KOPT-K1 (cell line): ENCODE results near the gene ARHGAP42.
"Not testable (repeated sequence)": the region's sequence is repeated elsewhere in the genome, so short reads cannot be mapped to it uniquely, and the experiment has no call there.

Experiments used
- H3K27ac ChIP-seq: fragments of 200-600 bp; sonication (generic); 2 replicates; pipeline ENCODE4 v1.5.1; 2016; ENCODE audit warnings: antibody characterized with exemption, mild to moderate bottlenecking, low read depth, low read length; ENCODE audit not compliant: poor library complexity, severe bottlenecking
- H3K36me3 ChIP-seq: fragments of 200-600 bp; sonication (generic); 2 replicates; pipeline ENCODE4 v1.5.1; 2017; ENCODE audit warnings: antibody characterized with exemption, mild to moderate bottlenecking, low read length, moderate library complexity; ENCODE audit not compliant: insufficient read depth
- H3K9me3 ChIP-seq: fragments of 200-600 bp; sonication (generic); 2 replicates; pipeline ENCODE4 v1.5.1; 2017; ENCODE audit warnings: antibody characterized with exemption, low read length, mild to moderate bottlenecking; ENCODE audit not compliant: insufficient read depth, poor library complexity, severe bottlenecking

Gene ARHGAP42

GRCh38 chr11:100882957-100883356 lies 195.9 kb downstream of the ARHGAP42 start:
- Histone ChIP-seq H3K36me3 (no peaks in the 10 kb centered on the region), H3K9me3 (no peaks in the 10 kb centered on the region), H3K27ac (no peak overlapping the region)

DNA sequence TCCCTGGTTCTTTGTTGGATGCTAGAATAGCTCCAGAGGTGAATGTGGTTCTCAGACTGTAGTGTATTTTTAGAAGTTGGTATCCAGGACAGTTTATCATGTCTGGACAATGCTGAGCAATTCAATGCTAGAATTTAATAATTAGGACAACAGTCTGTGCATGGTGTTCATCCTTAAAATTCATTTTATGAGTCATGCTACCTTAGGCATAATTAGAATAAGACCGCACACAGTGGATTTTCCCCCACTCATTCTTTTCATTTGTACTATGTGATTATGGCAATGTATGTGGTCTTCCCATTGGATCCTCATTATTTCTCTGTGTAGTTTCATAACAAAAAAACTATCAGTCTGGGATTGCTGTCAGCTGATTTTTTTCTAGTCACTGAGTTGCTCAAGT lies 196.7 kb downstream of the ARHGAP42 start:
- no peaks in the 10 kb centered on the region for H3K9me3 ChIP-seq

GRCh38 chr11:100887659-100888058 lies 200.6 kb downstream of the ARHGAP42 start:
- Histone ChIP-seq H3K36me3 (no peaks in the 10 kb centered on the region), H3K9me3 (no peaks in the 10 kb centered on the region)

More for the DNA sequence above, 196.7 kb downstream of the ARHGAP42 start:
- Histone ChIP-seq H3K27ac (no peak overlapping the region), H3K36me3 (no peaks in the 10 kb centered on the region)

GRCh38 chr11:100888836-100889235 lies 201.7 kb downstream of the ARHGAP42 start:
- H3K36me3 ChIP-seq: no peaks in the 10 kb centered on the region
- H3K9me3 ChIP-seq: no peaks in the 10 kb centered on the region
- H3K27ac ChIP-seq: no peak overlapping the region

More at GRCh38 chr11:100887659-100888058, 200.6 kb downstream of the ARHGAP42 start:
- no peak overlapping the region for H3K27ac ChIP-seq

DNA sequence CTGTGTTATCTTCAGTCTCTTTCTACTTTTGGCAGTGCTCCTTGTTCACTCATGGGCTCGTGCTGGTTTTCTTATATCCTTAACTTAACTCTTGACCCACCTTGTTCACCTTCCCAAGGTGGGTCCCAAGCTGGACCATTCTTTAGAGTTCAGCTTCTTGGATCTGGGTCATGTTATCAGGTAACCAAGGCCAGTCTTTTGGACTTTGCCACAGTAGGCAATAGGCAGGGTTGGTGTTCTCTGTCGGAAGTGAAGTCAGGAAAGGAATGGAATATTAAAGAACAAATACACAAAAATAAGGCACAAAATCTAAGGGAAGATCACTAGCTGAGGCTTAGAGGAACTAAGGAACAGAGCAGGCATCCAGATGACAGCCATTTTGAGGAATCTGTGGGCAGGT lies 202.7 kb downstream of the ARHGAP42 start:
- H3K9me3 ChIP-seq: no peaks in the 10 kb centered on the region
- H3K27ac ChIP-seq: no peak overlapping the region
- no peaks in the 10 kb centered on the region for H3K36me3 ChIP-seq

DNA sequence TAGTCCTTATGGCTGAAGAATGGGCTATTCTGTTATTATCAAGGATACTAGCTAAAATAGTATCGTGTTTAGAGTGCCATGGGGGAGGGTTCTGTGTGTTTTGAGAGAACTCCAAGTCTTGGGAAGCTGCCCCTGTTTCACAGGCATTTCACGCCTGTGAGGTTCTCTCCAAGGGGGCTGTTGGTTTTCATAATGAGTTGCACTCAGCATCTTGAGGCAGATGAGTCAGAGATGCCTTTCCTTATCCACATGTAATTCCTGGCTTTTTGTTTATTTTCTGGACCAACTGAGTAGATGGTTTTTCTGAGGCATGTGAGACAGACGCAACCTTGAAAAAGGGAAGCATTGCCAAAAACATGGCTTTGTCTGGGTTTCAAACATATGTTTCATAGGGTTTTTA lies 203.7 kb downstream of the ARHGAP42 start:
- Histone ChIP-seq H3K27ac (no peak overlapping the region), H3K9me3 (no peaks in the 10 kb centered on the region)

DNA sequence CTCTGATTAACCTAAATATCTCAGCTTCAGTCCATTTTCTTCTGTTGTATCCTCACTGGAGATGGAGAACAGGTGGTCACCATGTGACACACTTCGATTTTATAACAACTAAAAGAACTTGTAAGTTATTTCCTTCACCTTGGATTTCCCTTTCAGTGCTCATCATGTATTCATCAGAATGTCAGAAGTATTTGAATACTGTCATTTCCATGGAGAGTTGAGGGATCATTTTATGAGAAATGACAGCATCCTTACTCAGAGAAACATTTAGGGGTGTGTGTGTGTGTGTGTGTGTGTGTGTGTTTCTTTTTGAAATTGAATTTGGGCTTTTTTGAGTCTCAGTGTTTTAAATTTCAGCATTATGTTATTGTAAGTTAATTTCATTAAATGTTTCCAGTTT lies 205.8 kb downstream of the ARHGAP42 start:
- no peaks in the 10 kb centered on the region for H3K9me3 ChIP-seq
- H3K27ac ChIP-seq: no peak overlapping the region
- H3K36me3 ChIP-seq: no peaks in the 10 kb centered on the region

More for the DNA sequence above, 203.7 kb downstream of the ARHGAP42 start:
- H3K36me3 ChIP-seq: no peaks in the 10 kb centered on the region

DNA sequence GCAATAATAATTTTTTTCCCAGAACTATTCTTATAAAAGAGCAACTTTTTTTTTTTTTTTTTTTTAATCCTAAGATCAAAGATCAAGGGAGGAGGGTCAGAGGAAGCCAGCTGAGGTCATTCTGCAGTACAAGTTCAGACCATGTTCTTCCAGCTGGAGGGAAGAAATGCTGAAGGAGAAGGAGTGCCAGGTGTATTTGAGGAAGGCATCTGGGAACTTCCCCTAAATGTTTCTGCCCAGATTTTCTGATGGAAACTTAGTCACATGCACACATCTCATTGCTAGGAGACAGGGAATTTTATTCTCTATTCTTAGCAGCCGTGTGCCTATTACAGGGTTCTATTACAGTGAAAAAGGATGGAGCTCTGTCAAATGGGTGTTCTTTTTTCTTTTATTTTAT lies 208.4 kb downstream of the ARHGAP42 start:
- Histone ChIP-seq H3K36me3 (no peaks in the 10 kb centered on the region), H3K27ac (no peak overlapping the region), H3K9me3 (no peaks in the 10 kb centered on the region)

DNA sequence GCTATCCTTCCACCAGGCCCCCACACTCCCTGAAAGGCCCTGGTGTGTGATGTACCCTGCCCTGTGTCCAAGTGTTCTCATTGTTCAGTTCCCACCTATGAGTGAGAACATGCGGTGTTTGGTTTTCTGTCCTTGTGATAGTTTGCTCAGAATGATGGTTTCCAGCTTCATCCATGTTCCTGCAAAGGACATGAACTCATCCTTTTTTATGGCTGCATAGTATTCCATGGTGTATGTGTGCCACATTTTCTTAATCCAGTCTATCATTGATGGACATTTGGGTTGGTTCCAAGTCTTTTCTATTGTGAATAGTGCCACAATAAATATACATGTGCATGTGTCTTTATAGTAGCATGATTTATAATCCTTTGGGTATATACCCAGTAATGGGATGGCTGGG lies 208.9 kb downstream of the ARHGAP42 start:
- not testable (repeated sequence) for H3K36me3 ChIP-seq, H3K27ac ChIP-seq, H3K9me3 ChIP-seq

DNA sequence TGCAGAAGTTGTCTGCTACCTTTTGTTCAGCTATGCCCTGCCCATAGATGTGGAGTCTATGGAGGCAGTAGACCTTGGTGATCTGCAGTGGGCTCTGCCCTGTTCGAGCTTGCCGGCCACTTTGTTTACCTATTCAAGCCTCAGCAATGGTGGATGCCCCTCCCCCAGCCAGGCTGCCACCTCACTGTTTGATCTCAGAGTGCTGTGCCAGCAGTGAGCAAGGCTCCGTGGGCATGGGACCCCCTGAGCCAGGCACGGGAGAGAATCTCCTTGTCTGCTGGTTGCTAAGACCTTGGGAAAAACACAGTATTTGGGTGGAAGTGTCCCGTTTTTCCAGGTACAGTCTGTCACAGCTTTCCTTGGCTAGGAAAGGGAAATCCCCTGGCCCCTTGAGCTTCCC lies 214.4 kb downstream of the ARHGAP42 start:
- H3K36me3 ChIP-seq, H3K9me3 ChIP-seq, H3K27ac ChIP-seq: not testable (repeated sequence)

DNA sequence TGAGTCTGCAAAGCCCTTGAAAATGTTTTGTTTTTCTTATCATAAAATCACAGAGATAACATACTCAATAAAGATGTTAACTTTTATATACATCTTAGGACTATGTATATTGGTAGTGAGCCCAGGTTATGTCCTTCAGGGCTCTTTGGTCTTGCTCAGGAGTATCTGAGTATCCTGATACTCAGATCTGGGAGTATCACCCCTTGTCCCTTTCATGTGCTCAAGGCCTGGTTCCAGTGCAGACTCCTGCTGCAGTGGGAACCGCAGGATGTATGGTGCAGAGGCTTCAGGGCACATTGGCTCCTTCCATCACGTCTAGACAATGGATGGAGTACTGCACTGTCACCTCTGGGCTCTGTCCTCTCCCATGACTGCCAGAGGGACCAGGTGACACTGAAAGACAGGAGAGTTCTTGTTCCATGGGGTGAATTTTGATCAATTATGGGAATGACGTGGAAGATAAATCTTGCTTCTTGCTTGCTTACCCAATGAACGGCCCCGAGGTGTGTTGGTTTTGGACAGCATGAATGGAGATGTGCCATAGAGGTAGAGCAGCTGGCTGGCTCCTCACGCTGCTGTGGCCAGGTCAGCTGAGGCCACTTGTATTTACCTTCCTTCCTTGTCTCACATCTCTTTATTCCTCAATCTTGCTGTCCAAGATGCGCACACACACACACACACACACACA lies 215.5 kb downstream of the ARHGAP42 start:
- Histone ChIP-seq H3K9me3 (no peaks in the 10 kb centered on the region), H3K27ac (no peak overlapping the region)

DNA sequence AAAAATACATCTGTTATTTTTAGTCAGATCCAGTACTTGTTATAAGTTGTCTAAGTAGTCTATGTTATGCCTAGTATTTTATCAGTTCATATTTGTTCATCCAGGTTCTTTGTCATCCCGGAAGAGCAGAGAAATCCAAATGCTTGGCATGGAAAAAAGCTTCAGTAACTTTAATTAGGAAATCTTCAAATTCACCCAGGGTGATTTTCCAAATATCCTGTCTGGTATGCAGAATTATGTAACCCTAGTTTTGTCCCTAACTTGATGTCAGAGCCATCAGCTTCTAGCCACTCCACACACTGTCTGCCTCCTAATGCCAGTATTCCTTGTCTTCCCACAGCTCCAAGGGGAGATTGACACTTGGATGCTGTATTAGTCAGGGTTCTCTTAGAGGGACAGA lies 216.2 kb downstream of the ARHGAP42 start:
- no peaks in the 10 kb centered on the region for H3K36me3 ChIP-seq
- no peaks in the 10 kb centered on the region for H3K9me3 ChIP-seq
- no peak overlapping the region for H3K27ac ChIP-seq

More for the DNA sequence above, 215.5 kb downstream of the ARHGAP42 start:
- no peaks in the 10 kb centered on the region for H3K36me3 ChIP-seq

DNA sequence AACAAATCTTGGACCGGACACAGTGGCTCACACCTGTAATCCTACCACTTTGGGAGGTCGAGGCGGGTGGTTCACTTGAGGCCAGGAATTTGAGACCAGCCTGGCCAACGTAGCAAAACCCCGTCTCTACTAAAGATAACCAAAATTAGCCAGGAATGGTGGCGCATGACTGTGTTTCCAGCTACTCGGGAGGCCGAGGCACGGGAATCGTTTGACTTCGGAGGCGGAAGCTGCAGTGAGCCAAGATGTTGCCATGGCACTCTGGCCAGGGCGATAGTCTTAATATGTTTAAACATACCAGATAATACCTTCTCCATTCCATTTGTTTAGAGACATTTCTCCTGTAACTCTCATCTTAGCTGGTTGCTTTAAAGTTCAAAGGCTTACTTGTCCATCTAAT lies 218.6 kb downstream of the ARHGAP42 start:
- no peaks in the 10 kb centered on the region for H3K9me3 ChIP-seq

DNA sequence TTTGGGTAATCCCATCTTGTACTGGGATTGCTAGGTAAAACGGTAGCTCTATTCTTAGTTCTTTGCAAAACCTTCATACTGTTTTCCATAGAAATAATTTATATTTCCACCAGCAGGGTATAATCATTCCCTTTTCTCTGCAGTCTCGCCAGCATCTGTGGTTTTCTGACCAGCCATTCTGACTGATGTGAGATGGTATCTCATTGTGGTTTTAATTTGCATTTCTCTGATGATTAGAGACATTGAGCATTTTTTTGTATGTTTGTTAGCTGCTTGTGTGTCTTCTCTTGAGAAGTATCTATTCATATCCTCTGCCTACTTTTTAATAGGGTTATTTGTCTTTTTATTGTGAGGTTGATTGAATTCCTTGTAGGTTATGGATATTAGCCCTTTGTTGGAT lies 221.7 kb downstream of the ARHGAP42 start:
- no peak overlapping the region for H3K27ac ChIP-seq
- no peaks in the 10 kb centered on the region for H3K36me3 ChIP-seq
- H3K9me3 ChIP-seq: no peaks in the 10 kb centered on the region

More for the DNA sequence above, 218.6 kb downstream of the ARHGAP42 start:
- no peak overlapping the region for H3K27ac ChIP-seq
- no peaks in the 10 kb centered on the region for H3K36me3 ChIP-seq

- Histone ChIP-seq H3K36me3 (no peaks in the 10 kb centered on the region), H3K9me3 (no peaks in the 10 kb centered on the region), H3K27ac (no peak overlapping the region)
Measured at GRCh38 chr11:100910808-100911207, 223.7 kb downstream of the ARHGAP42 start.

- Histone ChIP-seq H3K36me3 (no peaks in the 10 kb centered on the region), H3K9me3 (no peaks in the 10 kb centered on the region), H3K27ac (no peak overlapping the region)
Measured at GRCh38 chr11:100914415-100915110, 227.5 kb downstream of the ARHGAP42 start.
